ENCODE data around the gene SLC6A7.
A peak's percentile ranks its signal among the peaks of the same experiment; 100 is the strongest.

SLC6A7 gene

GRCh38 chr5:150152636-150153462 is 37.0 kb upstream of the SLC6A7 start:
- ATAC-seq (peak; percentile 78), DNase-seq (ENCODE audit: low spot score in 2 of 2) (no peak)
- Mint-ChIP-seq H3K9me3 (no peaks in the 10 kb centered on the region), H3K4me3 (no peak overlapping the region), H3K36me3 (no peaks in the 10 kb centered on the region), H3K27ac (no peak overlapping the region), H3K4me1 (peaks cover 44% of the 10 kb centered on the region)

- ATAC-seq: no peak
- Mint-ChIP-seq H3K36me3 (no peaks in the 10 kb centered on the region), H3K27ac (peak overlapping the region; percentile 23), H3K4me1 (peaks cover 44% of the 10 kb centered on the region), H3K4me3 (no peak overlapping the region), H3K9me3 (no peaks in the 10 kb centered on the region)
- no peak for DNase-seq (ENCODE audit: low spot score in 2 of 2)
These were observed 36.4 kb upstream of the SLC6A7 start for GRCh38 chr5:150153483-150153882.

GRCh38 chr5:150153957-150154617 is 35.8 kb upstream of the SLC6A7 start:
- H3K4me1 Mint-ChIP-seq: peaks cover 38% of the 10 kb centered on the region
- H3K36me3 Mint-ChIP-seq: no peaks in the 10 kb centered on the region
- peak overlapping the region; percentile 23 for H3K27ac Mint-ChIP-seq
- no peak for DNase-seq (ENCODE audit: low spot score in 2 of 2)
- H3K4me3 Mint-ChIP-seq: peak overlapping the region; percentile 84
- no peaks in the 10 kb centered on the region for H3K9me3 Mint-ChIP-seq
- peak; percentile 19 for ATAC-seq

- ATAC-seq (no peak), DNase-seq (ENCODE audit: low spot score in 2 of 2) (no peak)
- peak overlapping the region; percentile 88 for H3K27ac Mint-ChIP-seq
- H3K4me1 Mint-ChIP-seq: peaks cover 36% of the 10 kb centered on the region
- no peaks in the 10 kb centered on the region for H3K9me3 Mint-ChIP-seq
- peak overlapping the region; percentile 84 for H3K4me3 Mint-ChIP-seq
- H3K36me3 Mint-ChIP-seq: no peaks in the 10 kb centered on the region
These were observed 35.2 kb upstream of the SLC6A7 start for GRCh38 chr5:150154618-150155128.

- ATAC-seq (peak; percentile 70), DNase-seq (ENCODE audit: low spot score in 2 of 2) (peak; percentile 19 to 60)
- peaks cover 34% of the 10 kb centered on the region for H3K4me1 Mint-ChIP-seq
- H3K4me3 Mint-ChIP-seq: peak within 1 kb of the TSS; percentile 84
- no peaks in the 10 kb centered on the region for H3K9me3 Mint-ChIP-seq
- H3K36me3 Mint-ChIP-seq: no peaks in the 10 kb centered on the region
- H3K27ac Mint-ChIP-seq: peak within 1 kb of the TSS; percentile 88
These were observed 34.4 kb upstream of the SLC6A7 start, which contains the start of gene PDGFRB for GRCh38 chr5:150155258-150156026. PDGFRB (minus strand) TSS chr5:150155845; CDS start chr5:150137047, 18,798 bp downstream.

GRCh38 chr5:150156027-150156368 is 33.9 kb upstream of the SLC6A7 start:
- no peak for DNase-seq (ENCODE audit: low spot score in 2 of 2)
- H3K27ac Mint-ChIP-seq: peak overlapping the region; percentile 88
- peak overlapping the region; percentile 84 for H3K4me3 Mint-ChIP-seq
- ATAC-seq: no peak
- H3K4me1 Mint-ChIP-seq: peaks cover 38% of the 10 kb centered on the region
- H3K36me3 Mint-ChIP-seq: no peaks in the 10 kb centered on the region
- no peaks in the 10 kb centered on the region for H3K9me3 Mint-ChIP-seq

- H3K9me3 Mint-ChIP-seq: no peaks in the 10 kb centered on the region
- no peaks in the 10 kb centered on the region for H3K36me3 Mint-ChIP-seq
- H3K4me3 Mint-ChIP-seq: peak overlapping the region; percentile 84
- H3K27ac Mint-ChIP-seq: peak overlapping the region; percentile 88
- ATAC-seq (no peak), DNase-seq (ENCODE audit: low spot score in 2 of 2) (no peak)
- H3K4me1 Mint-ChIP-seq: peaks cover 42% of the 10 kb centered on the region
These were observed 33.3 kb upstream of the SLC6A7 start for GRCh38 chr5:150156540-150156939.

GRCh38 chr5:150157168-150157567 is 32.7 kb upstream of the SLC6A7 start:
- Mint-ChIP-seq H3K4me3 (no peak overlapping the region), H3K36me3 (no peaks in the 10 kb centered on the region), H3K4me1 (peaks cover 45% of the 10 kb centered on the region), H3K27ac (no peak overlapping the region), H3K9me3 (no peaks in the 10 kb centered on the region)
- DNase-seq (ENCODE audit: low spot score in 2 of 2): no peak
- ATAC-seq: no peak

GRCh38 chr5:150158170-150158949 is 31.5 kb upstream of the SLC6A7 start:
- Mint-ChIP-seq H3K4me3 (no peak overlapping the region), H3K9me3 (no peaks in the 10 kb centered on the region), H3K36me3 (no peaks in the 10 kb centered on the region), H3K4me1 (peaks cover 39% of the 10 kb centered on the region), H3K27ac (no peak overlapping the region)
- ATAC-seq: no peak
- DNase-seq (ENCODE audit: low spot score in 2 of 2): no peak

- Mint-ChIP-seq H3K4me3 (no peak overlapping the region), H3K9me3 (no peaks in the 10 kb centered on the region), H3K27ac (no peak overlapping the region), H3K36me3 (no peaks in the 10 kb centered on the region), H3K4me1 (peaks cover 33% of the 10 kb centered on the region)
- DNase-seq (ENCODE audit: low spot score in 2 of 2) (no peak), ATAC-seq (no peak)
These were observed 30.8 kb upstream of the SLC6A7 start for GRCh38 chr5:150159031-150159430.

GRCh38 chr5:150159741-150160179 is 30.1 kb upstream of the SLC6A7 start:
- H3K36me3 Mint-ChIP-seq: no peaks in the 10 kb centered on the region
- no peak overlapping the region for H3K4me3 Mint-ChIP-seq
- ATAC-seq (no peak), DNase-seq (ENCODE audit: low spot score in 2 of 2) (no peak)
- no peak overlapping the region for H3K27ac Mint-ChIP-seq
- peaks cover 26% of the 10 kb centered on the region for H3K4me1 Mint-ChIP-seq
- H3K9me3 Mint-ChIP-seq: no peaks in the 10 kb centered on the region

GRCh38 chr5:150160448-150161081 is 29.3 kb upstream of the SLC6A7 start:
- ATAC-seq (no peak), DNase-seq (ENCODE audit: low spot score in 2 of 2) (no peak)
- Mint-ChIP-seq H3K27ac (no peak overlapping the region), H3K4me3 (no peak overlapping the region), H3K36me3 (no peaks in the 10 kb centered on the region), H3K4me1 (peaks cover 20% of the 10 kb centered on the region), H3K9me3 (no peaks in the 10 kb centered on the region)

- no peak overlapping the region for H3K27ac Mint-ChIP-seq
- peak; percentile 78 to 95 for DNase-seq (ENCODE audit: low spot score in 2 of 2)
- H3K4me1 Mint-ChIP-seq: peaks cover 11% of the 10 kb centered on the region
- H3K9me3 Mint-ChIP-seq: no peaks in the 10 kb centered on the region
- no peaks in the 10 kb centered on the region for H3K36me3 Mint-ChIP-seq
- ATAC-seq: peak; percentile 81
- no peak overlapping the region for H3K4me3 Mint-ChIP-seq
These were observed 28.4 kb upstream of the SLC6A7 start for GRCh38 chr5:150161242-150162141.
